Measurements from ENCODE around the gene ITGB3. TPM values are rescaled to one million over a fixed set of nuclear protein-coding genes. Genes with fewer than 3 reads are reported as not detected.

Gene ITGB3
- total RNA-seq, 3 donors from 2014 or later = 3.9 to 58.4 (median 6.8) TPM

DNA sequence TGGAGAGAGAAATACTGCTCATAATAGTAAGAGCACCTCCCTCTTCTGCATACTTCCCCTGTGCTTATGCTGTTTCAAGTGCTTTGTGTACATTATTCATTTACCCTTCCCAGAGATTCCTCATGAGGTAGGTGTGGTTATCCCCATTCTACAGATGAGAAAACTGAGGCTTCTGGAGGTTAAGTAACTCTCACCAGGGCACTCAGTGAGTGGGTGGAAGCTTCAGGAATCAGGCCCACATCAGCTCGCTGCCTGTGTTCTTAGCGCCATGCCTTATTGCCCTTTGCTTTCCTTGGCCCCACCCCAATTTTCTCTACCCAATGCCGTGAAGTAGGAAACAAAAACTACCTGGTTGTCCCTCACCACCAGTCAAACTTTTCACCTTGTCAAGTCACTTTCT is 18.1 kb upstream of the ITGB3 start:
- Histone ChIP-seq H3K4me3 (no peak overlapping the region), H3K36me3 (ENCODE audit: low read depth) (no peaks in the 10 kb centered on the region), H3K4me1 (ENCODE audit: low read depth) (peaks cover 4% of the 10 kb centered on the region), H3K9me3 (peaks cover 3% of the 10 kb centered on the region)
- intact Hi-C loops (cut with DNase I, micrococcal nuclease) = no loop called here
- TF ChIP-seq, protein P1, sequence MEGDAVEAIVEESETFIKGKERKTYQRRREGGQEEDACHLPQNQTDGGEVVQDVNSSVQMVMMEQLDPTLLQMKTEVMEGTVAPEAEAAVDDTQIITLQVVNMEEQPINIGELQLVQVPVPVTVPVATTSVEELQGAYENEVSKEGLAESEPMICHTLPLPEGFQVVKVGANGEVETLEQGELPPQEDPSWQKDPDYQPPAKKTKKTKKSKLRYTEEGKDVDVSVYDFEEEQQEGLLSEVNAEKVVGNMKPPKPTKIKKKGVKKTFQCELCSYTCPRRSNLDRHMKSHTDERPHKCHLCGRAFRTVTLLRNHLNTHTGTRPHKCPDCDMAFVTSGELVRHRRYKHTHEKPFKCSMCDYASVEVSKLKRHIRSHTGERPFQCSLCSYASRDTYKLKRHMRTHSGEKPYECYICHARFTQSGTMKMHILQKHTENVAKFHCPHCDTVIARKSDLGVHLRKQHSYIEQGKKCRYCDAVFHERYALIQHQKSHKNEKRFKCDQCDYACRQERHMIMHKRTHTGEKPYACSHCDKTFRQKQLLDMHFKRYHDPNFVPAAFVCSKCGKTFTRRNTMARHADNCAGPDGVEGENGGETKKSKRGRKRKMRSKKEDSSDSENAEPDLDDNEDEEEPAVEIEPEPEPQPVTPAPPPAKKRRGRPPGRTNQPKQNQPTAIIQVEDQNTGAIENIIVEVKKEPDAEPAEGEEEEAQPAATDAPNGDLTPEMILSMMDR (IDR thresholded peaks at IDR 0.05) = no peak
- DNase-seq (no peak), ATAC-seq (peak; percentile 30)

DNA sequence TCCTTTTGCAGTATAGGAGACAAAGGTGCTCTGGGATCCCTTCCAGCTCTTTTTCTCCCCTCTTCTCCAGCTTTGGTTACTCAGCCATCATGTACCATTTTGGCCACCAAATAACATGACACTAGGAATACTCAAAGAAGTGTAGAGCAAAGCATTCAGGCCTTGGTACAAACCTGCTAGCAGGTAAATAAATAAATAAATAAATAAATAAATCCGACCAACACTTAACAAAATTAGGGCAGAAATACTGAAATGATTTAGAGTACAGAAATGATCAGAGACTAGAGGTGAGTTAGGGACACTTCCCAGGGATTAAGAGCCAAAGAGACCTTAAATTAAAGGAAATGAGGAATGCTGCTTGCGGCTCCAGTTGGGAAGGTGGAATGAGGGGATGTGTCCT is 17.7 kb upstream of the ITGB3 start:
- intact Hi-C loops (cut with DNase I, micrococcal nuclease) = no loop called here
- DNase-seq = no peak
- Histone ChIP-seq H3K36me3 (ENCODE audit: low read depth) (no peaks in the 10 kb centered on the region), H3K9me3 (peaks cover 3% of the 10 kb centered on the region), H3K4me1 (ENCODE audit: low read depth) (peaks cover 4% of the 10 kb centered on the region), H3K4me3 (no peak overlapping the region)
- ATAC-seq = no peak
- TF ChIP-seq, protein P1 (IDR thresholded peaks at IDR 0.05) = no peak

DNA sequence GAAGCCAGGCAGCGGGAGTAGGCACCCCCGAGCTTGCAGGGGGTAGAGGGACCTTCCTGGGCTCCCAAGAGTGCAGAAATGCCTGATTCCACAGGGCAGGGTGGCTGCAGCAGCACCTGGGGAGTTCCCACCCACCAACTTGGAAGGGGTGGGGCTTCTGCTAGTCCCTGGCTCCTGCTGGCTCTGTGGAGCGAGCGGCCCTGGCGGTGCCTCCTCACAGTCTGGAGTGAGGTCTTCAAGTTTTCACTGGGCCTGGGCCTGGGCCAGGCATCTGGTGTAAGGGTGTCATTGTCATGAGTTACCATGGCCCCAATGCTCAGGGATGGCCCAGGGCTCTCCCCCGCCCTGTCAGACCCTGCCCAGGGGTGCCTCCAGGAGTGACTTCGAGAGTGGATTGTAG is 15.8 kb upstream of the ITGB3 start:
- Histone ChIP-seq H3K36me3 (ENCODE audit: low read depth) (no peaks in the 10 kb centered on the region), H3K9me3 (peaks cover 3% of the 10 kb centered on the region), H3K4me1 (ENCODE audit: low read depth) (peaks cover 4% of the 10 kb centered on the region), H3K4me3 (no peak overlapping the region)
- no peak for DNase-seq
- ATAC-seq = no peak
- TF ChIP-seq, protein P1 (IDR thresholded peaks at IDR 0.05) = no peak
- intact Hi-C loops (cut with DNase I, micrococcal nuclease) = no loop called here

DNA sequence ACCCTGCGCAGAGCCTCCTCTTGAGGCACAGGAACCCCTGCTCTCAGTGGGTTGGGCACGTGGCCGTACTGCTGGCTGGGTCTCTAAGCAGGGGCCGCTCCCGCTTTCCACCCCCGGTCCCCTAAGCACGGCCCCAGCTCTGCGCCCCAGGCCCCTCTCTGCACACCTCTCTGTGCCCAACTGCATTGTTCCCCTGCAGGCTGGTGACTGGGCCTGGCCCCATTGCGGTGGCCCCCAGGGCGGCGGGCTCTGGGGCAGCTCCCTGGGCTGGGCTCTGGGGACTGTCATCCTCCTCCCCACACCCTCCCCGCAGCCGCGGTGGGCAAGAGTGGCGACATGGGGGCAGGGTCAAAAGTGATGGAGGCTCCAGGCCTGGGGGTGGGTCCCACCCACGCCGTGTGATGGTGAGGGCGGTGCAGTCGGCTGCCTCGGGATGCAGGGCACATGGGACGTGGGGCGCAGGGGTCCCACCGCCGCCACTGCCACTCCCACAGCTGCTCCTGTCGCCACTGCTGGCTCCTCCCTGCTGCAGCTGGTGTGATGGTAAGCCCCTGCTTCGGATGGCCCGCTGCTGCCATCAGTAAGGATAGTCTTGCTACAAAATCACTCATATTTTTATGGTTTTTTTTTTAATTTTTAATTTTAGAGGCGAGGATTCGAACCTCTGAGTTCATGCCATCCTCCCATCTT is 15.2 kb upstream of the ITGB3 start:
- ATAC-seq (no peak), DNase-seq (no peak)
- Histone ChIP-seq H3K36me3 (ENCODE audit: low read depth) (no peaks in the 10 kb centered on the region), H3K4me3 (no peak overlapping the region), H3K4me1 (ENCODE audit: low read depth) (peaks cover 4% of the 10 kb centered on the region), H3K9me3 (peaks cover 3% of the 10 kb centered on the region)
- TF ChIP-seq, protein P1 (IDR thresholded peaks at IDR 0.05) = no peak
- intact Hi-C loops (cut with DNase I, micrococcal nuclease) = no loop called here

DNA sequence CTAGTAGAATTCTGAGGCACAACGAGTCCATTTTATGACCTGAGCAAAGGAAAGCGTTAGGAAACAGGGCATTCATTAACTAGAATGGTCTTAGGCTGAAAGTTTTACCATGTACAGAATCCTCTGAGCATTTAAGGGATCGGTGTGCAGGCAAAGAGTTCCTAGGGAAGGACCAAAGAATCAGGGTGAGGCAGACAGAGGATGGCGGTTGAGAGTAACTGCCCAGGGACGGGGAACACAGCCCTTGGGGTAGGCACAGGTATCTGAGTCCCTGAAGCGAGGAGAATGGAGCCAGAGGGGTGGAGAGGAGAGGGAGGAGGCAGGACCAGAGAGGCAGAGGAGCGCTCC is 14.0 kb upstream of the ITGB3 start:
- DNase-seq (no peak), ATAC-seq (peak; percentile 8)
- Histone ChIP-seq H3K4me3 (no peak overlapping the region), H3K36me3 (ENCODE audit: low read depth) (no peaks in the 10 kb centered on the region), H3K4me1 (ENCODE audit: low read depth) (peaks cover 4% of the 10 kb centered on the region), H3K9me3 (peaks cover 3% of the 10 kb centered on the region)
- intact Hi-C loops (cut with DNase I, micrococcal nuclease) = no loop called here
- TF ChIP-seq, protein P1 (IDR thresholded peaks at IDR 0.05) = no peak
